Left ventricle myocardium superior (tissue), 1 donor: ENCODE measurements around the gene ATP1B3. TPM values are rescaled to one million over a fixed set of nuclear protein-coding genes. Genes with fewer than 3 reads are reported as not detected.
"Not testable (repeated sequence)": the region's sequence is repeated elsewhere in the genome, so short reads cannot be mapped to it uniquely, and the experiment has no call there.

Experiments used
- ATAC-seq: fragments of 200-7000 bp; cut with Tn5 transposase; one replicate; pipeline ENCODE4 v1.9.1; 2020; ENCODE audit warnings: mild to moderate bottlenecking, moderate library complexity
- DNase-seq: peaks from one replicate; pipeline ENCODE4 v3.0.0-alpha.2; 2020
- intact Hi-C: fragments of 100-400 bp; cut with micrococcal nuclease; formaldehyde crosslinking; loops from one replicate; pipeline ENCODE4 v1.11.0; 2022
- long read RNA-seq: library from polyadenylated mRNA; unstranded; transcript quantifications from one replicate; pipeline ENCODE4 v2.0.0, GENCODE V29; 2021
- total RNA-seq: library from RNA; stranded (reverse); fragmentation: NEBNext Ultra II Directional; extraction: Animal tissue kit (Norgen Biotek cat#: 25700); gene quantifications from one replicate; pipeline ENCODE4 v1.2.1, GENCODE V29; 2021
- donor health status: DM: no; HTN: yes; CAD: no; lungs with severe emphysema.

ATP1B3 gene
- 31.1 TPM for total RNA-seq
- long read RNA-seq, transcript ATP1B3-204 (8 exons, 1,708 nt) = minor isoform, 15 of 54 reads
- long read RNA-seq, transcript ATP1B3-201 (7 exons, 1,811 nt) = major isoform, 35 of 54 reads
- long read RNA-seq, partial matches to known transcripts = 1 of 54 reads
- long read RNA-seq, other reads (novel, unspliced or antisense) = 3 of 54 reads

- ATAC-seq (peak; percentile 94), DNase-seq (peak; percentile 93)
- intact Hi-C loops = loop anchor here (5.0 kb wide), 1 partner anchor 139 kb away; the partner anchor contains the start of gene RNF7
Observed at GRCh38 chr3:141876381-141876890, at the start of gene ATP1B3. TSS of gene ATP1B3 (plus strand) at chr3:141876643. CDS start at chr3:141876802, 159 bp downstream.

GRCh38 chr3:141828487-141828886, 48.0 kb upstream of the ATP1B3 start:
- intact Hi-C loops = no loop called here
- DNase-seq (no peak), ATAC-seq (no peak)

- intact Hi-C loops = no loop called here
- DNase-seq (no peak), ATAC-seq (peak; percentile 86)
Observed at GRCh38 chr3:141828890-141829289, 47.6 kb upstream of the ATP1B3 start.

GRCh38 chr3:141830508-141830907, 45.9 kb upstream of the ATP1B3 start:
- intact Hi-C loops = no loop called here
- DNase-seq = no peak
- ATAC-seq = no peak

GRCh38 chr3:141834292-141834691, 42.2 kb upstream of the ATP1B3 start:
- DNase-seq = no peak
- no peak for ATAC-seq
- intact Hi-C loops = no loop called here

GRCh38 chr3:141835557-141836229, 40.8 kb upstream of the ATP1B3 start:
- intact Hi-C loops = no loop called here
- no peak for ATAC-seq
- no peak for DNase-seq

GRCh38 chr3:141839389-141839788, 37.1 kb upstream of the ATP1B3 start:
- ATAC-seq (no peak), DNase-seq (no peak)
- intact Hi-C loops = no loop called here

- ATAC-seq (no peak), DNase-seq (no peak)
- intact Hi-C loops = no loop called here
Observed at GRCh38 chr3:141840737-141841544, 35.5 kb upstream of the ATP1B3 start.

GRCh38 chr3:141844108-141844507, 32.3 kb upstream of the ATP1B3 start:
- DNase-seq = no peak
- ATAC-seq = no peak
- intact Hi-C loops = no loop called here

GRCh38 chr3:141844812-141845211, 31.6 kb upstream of the ATP1B3 start:
- DNase-seq (no peak), ATAC-seq (no peak)
- intact Hi-C loops = no loop called here

GRCh38 chr3:141845407-141846049, 30.9 kb upstream of the ATP1B3 start:
- intact Hi-C loops = no loop called here
- ATAC-seq (no peak), DNase-seq (no peak)

- DNase-seq = no peak
- intact Hi-C loops = no loop called here
- no peak for ATAC-seq
Observed at GRCh38 chr3:141846050-141846433, 30.4 kb upstream of the ATP1B3 start.

- ATAC-seq, intact Hi-C loops, DNase-seq: not testable (repeated sequence)
Observed at GRCh38 chr3:141848159-141848748, 28.2 kb upstream of the ATP1B3 start.

- intact Hi-C loops = no loop called here
- DNase-seq = no peak
- peak; percentile 18 for ATAC-seq
Observed at GRCh38 chr3:141849056-141849815, 27.2 kb upstream of the ATP1B3 start.

GRCh38 chr3:141851411-141851810, 25.0 kb upstream of the ATP1B3 start:
- no peak for DNase-seq
- ATAC-seq = peak; percentile 61
- intact Hi-C loops = no loop called here

- DNase-seq = no peak
- intact Hi-C loops = no loop called here
- peak; percentile 24 for ATAC-seq
Observed at GRCh38 chr3:141853081-141853601, 23.3 kb upstream of the ATP1B3 start.

- no peak for ATAC-seq
- intact Hi-C loops = no loop called here
Observed at GRCh38 chr3:141853629-141854168, 22.7 kb upstream of the ATP1B3 start.

GRCh38 chr3:141854599-141854998, 21.8 kb upstream of the ATP1B3 start:
- intact Hi-C loops = no loop called here
- DNase-seq (no peak), ATAC-seq (no peak)

More at GRCh38 chr3:141853629-141854168, 22.7 kb upstream of the ATP1B3 start:
- no peak for DNase-seq
